GM12878 (cell line): ENCODE results near the gene VEPH1. TPM values are rescaled to one million over a fixed set of nuclear protein-coding genes. Genes with fewer than 3 reads are reported as not detected.

Experiments used
- ATAC-seq: fragments of 200-7000 bp; cut with Tn5 transposase; 3 replicates; pipeline ENCODE4 v1.9.1; 2020; ENCODE audit warnings: mild to moderate bottlenecking, moderate library complexity
- BruUV-seq: library from RNA; stranded (reverse); fragments of 400-500 nt; replicated peaks from 2 replicates; lab custom pipeline; 2021; lab: Mats Ljungman, UMichigan
- CTCF ChIA-PET: fragments of 300-600 bp; sonication (Branson Sonifier 250); formaldehyde crosslinking; extraction: SDS; loops from one replicate; lab custom pipeline; 2021; ENCODE audit warnings: inconsistent platforms; lab: Yijun Ruan, JAX
- POLR2A ChIA-PET: fragments of 350-600 bp; formaldehyde crosslinking; extraction: SDS; loops from one replicate; lab custom pipeline; 2021; ENCODE audit warnings: inconsistent platforms; lab: Charles Lee
- RAD21 ChIA-PET: fragments of 300-600 bp; sonication (Branson Sonifier 250); formaldehyde crosslinking; loops from one replicate; lab custom pipeline; 2023; ENCODE audit warnings: antibody characterized with exemption; ENCODE audit not compliant: unreplicated experiment; lab: Charles Lee
- SMC1A ChIA-PET: fragments of 300-600 bp; sonication (Branson Sonifier 250); formaldehyde crosslinking; loops from one replicate; lab custom pipeline; 2023; ENCODE audit not compliant: unreplicated experiment, uncharacterized antibody; lab: Charles Lee
- DNase-seq: peaks from one replicate; pipeline ENCODE4 v3.0.0-alpha.2; 2011; ENCODE audit warnings: low read depth, low spot score
- FAIRE-seq: peaks from 3 replicates; lab custom pipeline; 2011; peaks lifted over from hg19 to GRCh38; lab: Jason Lieb, UNC
- H2AFZ ChIP-seq: 2 replicates; pipeline ENCODE4 v1.6.0; 2011; ENCODE audit warnings: low read depth, low read length, control low read depth; ENCODE audit not compliant: control insufficient read depth
- H3K27ac ChIP-seq: 2 replicates; pipeline ENCODE4 v1.5.1; 2011; ENCODE audit warnings: control low read depth; ENCODE audit not compliant: control insufficient read depth, insufficient read depth
- H3K27me3 ChIP-seq, 2 experiments: replicated peaks in 1 of 2; 2 replicates each; pipeline versions ENCODE4 v1.6.0 to v1.6.1; 2011; ENCODE audit warnings: low read length in 1 of 2; ENCODE audit not compliant: control insufficient read depth in 2 of 2, insufficient read depth in 2 of 2
- H3K36me3 ChIP-seq, 2 experiments: 2 replicates each; pipeline ENCODE4 v1.5.1; 2011; ENCODE audit warnings: low read length in 1 of 2; ENCODE audit not compliant: control insufficient read depth in 2 of 2, insufficient read depth in 2 of 2
- H3K4me1 ChIP-seq: 2 replicates; pipeline ENCODE4 v1.6.1; 2011; ENCODE audit warnings: mild to moderate bottlenecking, low read length, moderate library complexity, mixed read lengths; ENCODE audit not compliant: control insufficient read depth, insufficient read depth
- H3K4me2 ChIP-seq: 2 replicates; pipeline ENCODE4 v1.6.0; 2011; ENCODE audit warnings: control low read depth; ENCODE audit not compliant: control insufficient read depth, insufficient read depth
- H3K4me3 ChIP-seq: fragments of 200-600 bp; sonication (generic); 2 replicates; pipeline ENCODE4 v1.5.1; 2016
- H3K79me2 ChIP-seq: 2 replicates; pipeline ENCODE4 v1.6.0; 2011; ENCODE audit warnings: low read length; ENCODE audit not compliant: control insufficient read depth, insufficient read depth
- H3K9ac ChIP-seq: 2 replicates; pipeline ENCODE4 v1.8.0; 2011; ENCODE audit warnings: low read length, control low read depth, mixed read lengths; ENCODE audit not compliant: control insufficient read depth, insufficient read depth
- H3K9me3 ChIP-seq: replicated peaks from 3 replicates; pipeline ENCODE4 v1.5.1; 2011; ENCODE audit warnings: mild to moderate bottlenecking, low read length; ENCODE audit not compliant: control insufficient read depth, insufficient read depth
- H4K20me1 ChIP-seq: 2 replicates; pipeline ENCODE4 v1.6.0; 2011; ENCODE audit not compliant: control insufficient read depth, insufficient read depth
- CHD1 ChIP-seq: IDR thresholded peaks from 2 replicates; pipeline ENCODE4 v1.6.1; 2012; ENCODE audit warnings: low read depth, low read length, improper control_type of control experiment
- CHD4 ChIP-seq: fragments of 200-600 bp; sonication (generic); IDR thresholded peaks from 2 replicates; pipeline ENCODE4 v1.6.1; 2016; ENCODE audit warnings: mild to moderate bottlenecking
- FOXK2 ChIP-seq: fragments of 450-650 bp; IDR thresholded peaks from 2 replicates; pipeline ENCODE4 v1.6.1; 2017; ENCODE audit warnings: mild to moderate bottlenecking, moderate library complexity
- IRF4 ChIP-seq: IDR thresholded peaks from 2 replicates; pipeline ENCODE4 v1.6.1; 2011; ENCODE audit warnings: low read depth, low read length
- KDM1A ChIP-seq: fragments of 200-600 bp; sonication (generic); IDR thresholded peaks from 2 replicates; pipeline ENCODE4 v1.6.1; 2016; ENCODE audit warnings: borderline replicate concordance
- MXI1 ChIP-seq: fragments of 150-350 bp; IDR thresholded peaks from 2 replicates; pipeline ENCODE4 v1.6.1; 2011; ENCODE audit warnings: low read depth, mild to moderate bottlenecking, inconsistent platforms, low read length, improper control_type of control experiment
- POLR2AphosphoS2 ChIP-seq: IDR thresholded peaks from 2 replicates; pipeline ENCODE4 v1.6.1; 2011; ENCODE audit warnings: low read depth, mild to moderate bottlenecking, low read length, improper control_type of control experiment, moderate library complexity
- POU2F2 ChIP-seq: IDR thresholded peaks from 3 replicates; pipeline ENCODE4 v1.6.1; 2011; ENCODE audit warnings: low read depth, mild to moderate bottlenecking, low read length, borderline replicate concordance
- RB1 ChIP-seq: fragments of 450-650 bp; formaldehyde crosslinking; IDR thresholded peaks from 2 replicates; pipeline ENCODE4 v1.6.1; 2017; ENCODE audit warnings: mild to moderate bottlenecking, borderline replicate concordance
- SKIL ChIP-seq: fragments of 450-650 bp; IDR thresholded peaks from 2 replicates; pipeline ENCODE4 v1.6.1; 2017; ENCODE audit warnings: mild to moderate bottlenecking, low read depth, inconsistent platforms; ENCODE audit not compliant: poor library complexity, severe bottlenecking
- SUPT20H ChIP-seq: IDR thresholded peaks from 2 replicates; pipeline ENCODE4 v1.6.1; 2011; ENCODE audit warnings: low read depth, mild to moderate bottlenecking, low read length, moderate library complexity, borderline replicate concordance; ENCODE audit not compliant: control insufficient read depth
- ZZZ3 ChIP-seq: IDR thresholded peaks from 2 replicates; pipeline ENCODE4 v1.6.1; 2011; ENCODE audit warnings: low read depth; ENCODE audit not compliant: control insufficient read depth, insufficient read length
- in situ Hi-C: fragments of 300-500 bp; cut with MboI; formaldehyde crosslinking; loops from 9 replicates; pipeline ENCODE4 v1.14.3; 2018; ENCODE audit warnings: mixed read lengths
- intact Hi-C: fragments of 100-400 bp; cut with micrococcal nuclease; formaldehyde crosslinking; loops from one replicate; pipeline ENCODE4 v1.14.2; 2022; ENCODE audit not compliant: unreplicated experiment
- polyA plus RNA-seq, 11 experiments: library from polyadenylated mRNA; depleted of rRNA in 4 of 11; unstranded in 6 of 11; stranded (reverse) in 5 of 11; fragments of >200 nt; fragmentation: Nextera tagmentation in 4 of 11; fragmentation: Illumina TruSeq in 1 of 11; extraction: Ambion mirVana in 4 of 11; extraction: Trizol in 1 of 11; gene quantifications; 1 replicate in 1 of 11; 2 replicates in 10 of 11; pipeline versions ENCODE4 v1.2.1 to v1.2.3, GENCODE V29; 2011 to 2016; ENCODE audit warnings: inconsistent platforms in 2 of 11, missing spikeins in 2 of 11, low read depth in 1 of 11
- total RNA-seq, 4 experiments: library from RNA; depleted of rRNA in 3 of 4; stranded (reverse); fragments of >200 nt in 3 of 4; fragmentation: Illumina TruSeq in 1 of 4; extraction: Trizol in 1 of 4; gene quantifications; 2 replicates each; pipeline versions ENCODE4 v1.2.1 to v1.2.3, GENCODE V29; 2013 to 2021
- TF ChIP-seq, protein P1 (sequence below): fragments of 450-650 bp; IDR thresholded peaks from 2 replicates; pipeline ENCODE4 v1.6.1; 2017; ENCODE audit warnings: mild to moderate bottlenecking

VEPH1 gene
- total and polyA plus RNA-seq, 10 of the 15 experiments (the other 5 are each of a cell fraction or from before 2014, with no cell fraction given): 0.04 to 0.26 (median 0.17) TPM; not detected in 7

DNA sequence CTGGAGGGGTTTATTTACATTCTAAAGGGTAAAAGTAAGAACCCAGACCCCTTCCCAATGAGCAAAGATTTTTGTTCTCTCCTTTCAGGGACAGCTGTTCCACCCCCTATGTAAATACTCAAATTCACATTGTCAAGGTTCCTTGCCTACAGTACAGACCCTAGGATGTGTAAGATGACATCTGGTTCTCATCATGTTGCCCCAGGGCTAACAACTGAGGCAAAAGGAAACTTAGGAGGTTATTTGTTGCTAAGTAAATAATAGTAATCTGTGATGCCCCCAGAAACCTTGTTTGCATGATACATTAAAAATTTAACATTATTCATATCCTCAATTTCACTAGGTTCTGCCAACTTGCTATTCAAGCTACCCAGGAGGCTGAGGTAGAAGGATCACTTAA is 208.3 kb downstream of the VEPH1 start:
- FAIRE-seq: no peak
- Histone ChIP-seq H3K9me3 (no peaks in the 10 kb centered on the region), H3K27me3 (no peaks in the 10 kb centered on the region), H3K4me2 (no peak overlapping the region), H2AFZ (no peak overlapping the region), H4K20me1 (no peaks in the 10 kb centered on the region), H3K4me1 (no peaks in the 10 kb centered on the region), H3K4me3 (no peak overlapping the region), H3K36me3 (no peaks in the 10 kb centered on the region), H3K9ac (no peak overlapping the region), H3K79me2 (no peaks in the 10 kb centered on the region), H3K27ac (no peak overlapping the region)
- ChIA-PET CTCF (no interaction called here), RAD21 (no interaction called here), SMC1A (no interaction called here), POLR2A (no interaction called here)
- intact Hi-C loops: no loop called here
- DNase-seq: no peak
- no TSS peak for BruUV-seq
- no peak for ATAC-seq
- no peak for TF ChIP-seq FOXK2
- TF ChIP-seq, protein P1, sequence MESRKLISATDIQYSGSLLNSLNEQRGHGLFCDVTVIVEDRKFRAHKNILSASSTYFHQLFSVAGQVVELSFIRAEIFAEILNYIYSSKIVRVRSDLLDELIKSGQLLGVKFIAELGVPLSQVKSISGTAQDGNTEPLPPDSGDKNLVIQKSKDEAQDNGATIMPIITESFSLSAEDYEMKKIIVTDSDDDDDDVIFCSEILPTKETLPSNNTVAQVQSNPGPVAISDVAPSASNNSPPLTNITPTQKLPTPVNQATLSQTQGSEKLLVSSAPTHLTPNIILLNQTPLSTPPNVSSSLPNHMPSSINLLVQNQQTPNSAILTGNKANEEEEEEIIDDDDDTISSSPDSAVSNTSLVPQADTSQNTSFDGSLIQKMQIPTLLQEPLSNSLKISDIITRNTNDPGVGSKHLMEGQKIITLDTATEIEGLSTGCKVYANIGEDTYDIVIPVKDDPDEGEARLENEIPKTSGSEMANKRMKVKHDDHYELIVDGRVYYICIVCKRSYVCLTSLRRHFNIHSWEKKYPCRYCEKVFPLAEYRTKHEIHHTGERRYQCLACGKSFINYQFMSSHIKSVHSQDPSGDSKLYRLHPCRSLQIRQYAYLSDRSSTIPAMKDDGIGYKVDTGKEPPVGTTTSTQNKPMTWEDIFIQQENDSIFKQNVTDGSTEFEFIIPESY: no peak
- no peak for TF ChIP-seq SKIL
- no peak for TF ChIP-seq CHD4
- TF ChIP-seq IRF4: no peak
- no peak for TF ChIP-seq SUPT20H
- TF ChIP-seq RB1: no peak
- TF ChIP-seq MXI1: no peak
- TF ChIP-seq POLR2AphosphoS2: no peak
- TF ChIP-seq ZZZ3: no peak
- no peak for TF ChIP-seq KDM1A
- no peak for TF ChIP-seq CHD1
- TF ChIP-seq POU2F2: no peak
- in situ Hi-C loops: no loop called here
